Measurements from ENCODE around the gene SLC6A9. TPM values are rescaled to one million over a fixed set of nuclear protein-coding genes. Genes with fewer than 3 reads are reported as not detected.
A peak's percentile ranks its signal among the peaks of the same experiment; 100 is the strongest.

The SLC6A9 gene
- total RNA-seq, 2 donors from 2014 or later = 7.8 to 12.2 TPM

GRCh38 chr1:44033041-44033575 lies 1.8 kb upstream of the SLC6A9 start:
- intact Hi-C loops (cut with DNase I) = loop anchor here in 1 of 2 donors (5.0 kb wide), 1 partner anchor 36 kb away; no protein-coding TSS in a partner anchor
- DNase-seq (ENCODE audit: low spot score) = peak; percentile 11

- DNase-seq (ENCODE audit: low spot score) = peak; percentile 0
- intact Hi-C loops (cut with DNase I) = loop anchor here in 1 of 2 donors (5.0 kb wide), 1 partner anchor 35 kb away; no protein-coding TSS in a partner anchor
Measured at GRCh38 chr1:44032170-44032790, 1.0 kb upstream of the SLC6A9 start.

GRCh38 chr1:44030605-44031251 lies 534 bp downstream of the SLC6A9 start:
- intact Hi-C loops (cut with DNase I) = loop anchor here in 1 of 2 donors (5.0 kb wide), 1 partner anchor 33 kb away; no protein-coding TSS in a partner anchor

GRCh38 chr1:44029911-44030604 lies 1.2 kb downstream of the SLC6A9 start:
- DNase-seq (ENCODE audit: low spot score) = peak; percentile 96
- intact Hi-C loops (cut with DNase I) = loop anchor here in 1 of 2 donors (5.0 kb wide), 1 partner anchor 33 kb away; no protein-coding TSS in a partner anchor

More at GRCh38 chr1:44030605-44031251, 534 bp downstream of the SLC6A9 start:
- no peak for DNase-seq (ENCODE audit: low spot score)

GRCh38 chr1:44029260-44029910 lies 1.9 kb downstream of the SLC6A9 start:
- intact Hi-C loops (cut with DNase I) = no loop called here
- DNase-seq (ENCODE audit: low spot score) = no peak

GRCh38 chr1:44027320-44027719 lies 3.9 kb downstream of the SLC6A9 start:
- no peak for DNase-seq (ENCODE audit: low spot score)
- intact Hi-C loops (cut with DNase I) = no loop called here

- intact Hi-C loops (cut with DNase I) = no loop called here
- no peak for DNase-seq (ENCODE audit: low spot score)
Measured at GRCh38 chr1:44025816-44026215, 5.4 kb downstream of the SLC6A9 start.

- intact Hi-C loops (cut with DNase I) = no loop called here
- DNase-seq (ENCODE audit: low spot score) = no peak
Measured at GRCh38 chr1:44024903-44025525, 6.2 kb downstream of the SLC6A9 start.

GRCh38 chr1:44024031-44024902 lies 7.0 kb downstream of the SLC6A9 start:
- no peak for DNase-seq (ENCODE audit: low spot score)
- intact Hi-C loops (cut with DNase I) = no loop called here

GRCh38 chr1:44021581-44022321 lies 9.5 kb downstream of the SLC6A9 start:
- intact Hi-C loops (cut with DNase I) = no loop called here

GRCh38 chr1:44021156-44021555 lies 10.1 kb downstream of the SLC6A9 start:
- intact Hi-C loops (cut with DNase I) = no loop called here
- no peak for DNase-seq (ENCODE audit: low spot score)

More at GRCh38 chr1:44021581-44022321, 9.5 kb downstream of the SLC6A9 start:
- DNase-seq (ENCODE audit: low spot score) = no peak

GRCh38 chr1:44020464-44020863 lies 10.8 kb downstream of the SLC6A9 start:
- DNase-seq (ENCODE audit: low spot score) = no peak
- intact Hi-C loops (cut with DNase I) = no loop called here

GRCh38 chr1:44019466-44019948 lies 11.8 kb downstream of the SLC6A9 start:
- DNase-seq (ENCODE audit: low spot score) = no peak
- intact Hi-C loops (cut with DNase I) = no loop called here

- intact Hi-C loops (cut with DNase I) = no loop called here
- no peak for DNase-seq (ENCODE audit: low spot score)
Measured at GRCh38 chr1:44016890-44017400, 14.3 kb downstream of the SLC6A9 start.

GRCh38 chr1:44016041-44016889 lies 15.0 kb downstream of the SLC6A9 start:
- intact Hi-C loops (cut with DNase I) = no loop called here

GRCh38 chr1:44015206-44015605 lies 16.1 kb downstream of the SLC6A9 start:
- DNase-seq (ENCODE audit: low spot score) = no peak
- intact Hi-C loops (cut with DNase I) = no loop called here

More at GRCh38 chr1:44016041-44016889, 15.0 kb downstream of the SLC6A9 start:
- DNase-seq (ENCODE audit: low spot score) = no peak

Data from posterior vena cava (tissue), 2 donors.